MV-4-11 (cell line): ENCODE results near the gene DOK5.
"Not testable (repeated sequence)": the region's sequence is repeated elsewhere in the genome, so short reads cannot be mapped to it uniquely, and the experiment has no call there.

Source experiments
- DNase-seq: peaks from one replicate; lab custom pipeline; 2025; lab: John Stamatoyannopoulos, UW

Gene DOK5

DNA sequence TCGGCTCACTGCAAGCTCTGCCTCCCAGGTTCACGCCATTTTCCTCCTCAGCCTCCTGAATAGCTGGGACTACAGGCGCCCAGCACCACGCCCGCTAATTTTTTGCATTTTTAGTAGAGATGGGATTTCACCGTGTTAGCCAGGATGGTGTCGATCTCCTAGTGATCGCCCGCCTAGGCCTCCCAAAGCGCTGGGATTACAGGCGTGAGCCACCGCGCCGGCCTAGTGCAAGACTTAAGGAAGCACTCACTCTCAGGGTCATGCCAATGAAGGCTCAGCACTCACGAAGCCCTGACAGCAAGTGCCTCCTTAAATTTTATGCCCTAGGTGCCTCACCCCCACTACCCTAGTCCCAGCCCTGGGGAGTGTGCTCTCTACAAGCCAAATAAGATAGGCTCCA, 4.7 kb upstream of the DOK5 start:
- no peak for DNase-seq

DNA sequence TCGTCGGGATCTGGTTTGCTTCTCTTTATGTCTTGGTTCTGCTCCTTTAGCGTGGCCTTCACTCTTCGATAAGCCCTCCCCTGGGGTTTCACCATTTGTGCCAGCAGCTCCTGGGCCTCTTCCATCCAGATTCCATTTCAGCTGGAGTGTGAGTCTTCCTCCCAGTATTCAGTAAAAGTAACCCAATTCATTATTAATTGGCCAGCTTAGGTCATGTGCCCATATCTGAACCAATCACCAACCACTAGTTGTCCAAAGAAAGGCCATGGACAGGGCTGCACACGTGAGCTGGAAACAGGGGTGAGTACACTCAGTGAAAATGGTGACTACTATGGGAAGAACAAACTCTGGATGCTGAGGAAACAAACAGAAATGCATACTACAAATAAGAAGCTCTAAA, 2.8 kb upstream of the DOK5 start:
- no peak for DNase-seq

- DNase-seq, result no peak
Observed at GRCh38 chr20:54473340-54473739, 2.1 kb upstream of the DOK5 start.

GRCh38 chr20:54474046-54474445, 1.3 kb upstream of the DOK5 start:
- no peak for DNase-seq

- no peak for DNase-seq
Observed at GRCh38 chr20:54474866-54475265, 527 bp upstream of the DOK5 start.

GRCh38 chr20:54476169-54477009, 996 bp downstream of the DOK5 start:
- no peak for DNase-seq

DNA sequence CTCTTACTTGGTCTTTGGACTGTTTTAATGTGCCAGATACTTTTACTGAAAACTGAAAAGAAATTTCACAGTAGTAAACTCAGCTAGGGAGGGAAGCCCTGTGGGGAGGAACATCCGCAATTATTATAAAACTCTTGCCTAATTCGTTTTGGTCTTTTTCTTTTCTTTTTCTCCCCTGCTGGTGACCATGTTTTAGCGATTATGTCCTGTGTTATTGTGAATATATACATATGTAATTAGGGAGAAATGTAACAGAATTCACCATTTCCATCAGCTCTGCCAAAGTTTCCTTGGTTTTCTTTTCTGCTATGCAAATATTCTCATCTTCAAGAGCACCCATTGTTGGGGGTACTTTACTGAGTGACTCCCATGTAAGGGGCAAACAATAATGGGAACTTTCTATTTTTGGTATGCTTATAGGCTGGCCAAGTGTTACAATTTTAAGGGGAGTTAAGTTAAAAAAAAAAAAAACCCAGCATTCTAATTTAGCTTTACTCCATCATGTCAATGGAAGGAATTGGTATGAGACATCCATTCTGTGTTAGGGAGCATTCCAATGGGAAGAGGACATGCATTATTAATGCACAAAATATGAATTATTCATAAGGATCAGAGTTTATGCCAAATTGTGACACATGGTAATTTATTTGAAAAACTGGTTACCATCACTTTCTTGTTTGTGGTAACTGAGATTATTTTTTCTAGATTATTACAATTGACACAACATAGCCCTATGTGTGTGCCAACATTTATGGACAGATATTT, 2.0 kb downstream of the DOK5 start:
- DNase-seq, result no peak

DNA sequence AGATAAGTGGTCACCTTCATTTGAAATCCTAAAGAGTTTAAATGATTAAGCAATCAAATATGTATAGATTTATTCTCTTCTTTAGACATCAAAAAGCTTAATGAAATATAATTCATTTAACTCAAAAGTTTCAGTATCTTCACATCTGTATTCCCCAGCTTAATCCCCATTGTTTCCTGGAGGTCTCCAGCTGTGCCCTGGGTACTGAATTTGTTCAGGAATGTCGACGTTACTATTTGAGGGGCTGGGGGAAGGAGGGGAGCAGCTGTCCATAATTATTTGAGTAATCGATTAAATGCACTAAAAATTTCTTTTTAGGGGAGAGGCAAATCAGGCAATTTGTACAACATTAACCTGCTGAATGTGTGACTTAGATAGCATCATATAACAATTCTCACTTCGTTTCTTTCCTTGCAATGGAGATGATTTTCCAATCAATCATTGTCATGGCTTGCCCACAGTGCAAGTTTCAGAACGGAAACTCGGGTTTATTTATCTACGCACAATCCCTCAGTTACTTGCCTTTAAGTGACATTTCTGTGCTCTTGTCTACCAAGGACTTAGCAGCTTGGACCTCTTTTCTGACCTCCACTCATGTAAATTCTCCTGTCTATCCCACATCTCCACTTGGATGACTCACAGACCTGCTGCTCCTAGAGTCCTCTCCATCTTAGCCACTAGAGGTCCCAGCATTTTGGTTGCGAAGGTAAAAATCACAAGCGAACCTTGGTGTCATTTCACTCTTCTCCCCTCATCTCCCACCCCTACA, 3.9 kb downstream of the DOK5 start:
- DNase-seq, result peak; percentile 25

DNA sequence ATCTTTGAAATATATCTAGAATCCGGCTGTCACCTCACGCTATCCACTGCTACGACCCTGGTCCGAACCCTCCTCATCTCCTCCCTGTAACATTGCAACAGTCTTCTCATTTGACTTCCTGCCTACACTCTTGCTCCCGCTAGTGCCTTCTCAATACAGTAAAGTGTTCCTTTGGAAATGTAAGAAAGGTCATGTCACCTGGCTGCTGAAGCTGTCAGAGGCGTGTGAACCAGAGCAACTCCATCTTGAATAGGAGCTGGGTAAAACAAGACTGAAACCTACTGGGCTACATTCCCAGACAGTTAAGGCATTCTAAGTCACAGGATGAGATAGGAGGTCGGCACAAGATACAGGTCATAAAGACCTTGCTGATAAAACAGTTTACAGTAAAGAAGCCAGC, 4.5 kb downstream of the DOK5 start:
- not testable (repeated sequence) for DNase-seq

DNA sequence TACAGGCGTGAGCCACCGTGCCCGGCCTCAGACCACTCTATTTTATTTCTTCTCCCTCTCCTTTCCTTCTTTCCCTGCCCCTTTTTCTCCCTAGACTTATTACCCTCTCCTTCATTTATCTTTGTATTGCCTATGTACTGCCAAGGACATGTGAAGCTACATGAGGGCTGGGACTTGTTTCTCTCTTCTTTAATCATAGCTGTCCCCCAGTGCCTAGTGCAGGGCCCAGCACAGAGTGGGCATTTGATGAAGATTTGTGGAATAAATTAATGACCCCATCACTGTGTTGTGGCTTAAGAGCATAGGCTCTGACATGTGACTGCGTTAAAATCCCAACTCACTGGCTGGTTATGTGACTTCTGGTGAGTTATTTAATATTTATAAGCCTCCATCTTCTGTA, 6.0 kb downstream of the DOK5 start:
- no peak for DNase-seq

GRCh38 chr20:54485631-54486030, 10.2 kb downstream of the DOK5 start:
- DNase-seq, result no peak

GRCh38 chr20:54486585-54486984, 11.2 kb downstream of the DOK5 start:
- DNase-seq, result no peak

GRCh38 chr20:54488442-54488841, 13.0 kb downstream of the DOK5 start:
- no peak for DNase-seq

- no peak for DNase-seq
Observed at GRCh38 chr20:54491506-54491905, 16.1 kb downstream of the DOK5 start.

GRCh38 chr20:54494303-54495006, 19.1 kb downstream of the DOK5 start:
- DNase-seq, result no peak

DNA sequence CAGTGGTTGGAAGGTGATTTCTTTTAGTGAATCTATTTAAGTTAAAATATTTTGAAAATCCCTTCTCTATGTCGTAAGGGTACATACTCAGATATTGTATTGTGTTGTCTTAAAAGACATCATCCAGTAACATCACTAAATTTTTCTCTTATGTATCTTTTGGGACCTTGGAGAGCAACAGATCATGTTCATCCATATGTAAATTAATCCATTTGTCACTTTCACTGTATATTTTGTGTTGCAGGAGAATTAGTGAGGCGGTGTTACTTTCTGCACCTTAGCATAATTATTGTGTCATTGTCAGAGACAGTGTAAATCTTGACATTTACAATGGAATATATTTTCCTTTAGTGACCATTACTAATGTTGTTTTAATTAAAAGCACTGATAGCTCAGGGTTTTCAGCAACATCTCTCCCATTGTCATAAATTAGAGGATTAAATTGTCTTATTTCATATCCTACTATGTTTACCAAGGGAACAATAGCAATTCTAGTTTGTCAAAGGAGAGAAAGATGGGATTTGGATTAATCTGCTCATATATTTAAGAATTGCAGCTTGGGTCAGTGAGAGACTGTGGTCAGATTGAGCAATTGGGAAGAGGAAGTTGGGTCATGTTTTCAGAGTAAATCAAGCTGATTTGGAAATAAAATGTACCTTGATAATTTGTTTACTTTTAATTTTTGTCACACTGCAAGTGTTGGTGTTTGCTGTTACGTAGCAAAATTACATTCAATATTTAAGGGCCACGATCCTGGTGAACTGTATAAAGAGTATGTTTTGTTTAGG, 22.7 kb downstream of the DOK5 start:
- peak; percentile 26 for DNase-seq

- no peak for DNase-seq
Observed at GRCh38 chr20:54499111-54499510, 23.7 kb downstream of the DOK5 start.

DNA sequence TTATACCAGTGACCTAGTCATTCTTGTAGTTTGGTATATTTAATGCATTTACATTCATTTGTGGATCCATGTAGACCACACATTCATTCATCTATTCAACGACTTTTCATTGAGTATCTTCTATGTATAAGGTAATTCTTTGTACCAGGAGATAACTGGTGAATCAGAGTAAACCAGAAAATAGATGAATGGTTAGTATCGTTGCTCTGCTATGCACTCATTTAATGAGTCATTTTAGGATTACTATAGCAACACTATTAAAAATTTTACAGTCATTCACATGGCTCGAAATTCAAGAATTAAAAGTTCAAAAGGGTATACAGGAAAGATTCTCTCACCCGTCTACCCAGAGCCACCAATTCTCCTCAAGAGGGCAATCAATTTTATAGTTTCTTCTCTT, 26.8 kb downstream of the DOK5 start:
- DNase-seq, result no peak

DNA sequence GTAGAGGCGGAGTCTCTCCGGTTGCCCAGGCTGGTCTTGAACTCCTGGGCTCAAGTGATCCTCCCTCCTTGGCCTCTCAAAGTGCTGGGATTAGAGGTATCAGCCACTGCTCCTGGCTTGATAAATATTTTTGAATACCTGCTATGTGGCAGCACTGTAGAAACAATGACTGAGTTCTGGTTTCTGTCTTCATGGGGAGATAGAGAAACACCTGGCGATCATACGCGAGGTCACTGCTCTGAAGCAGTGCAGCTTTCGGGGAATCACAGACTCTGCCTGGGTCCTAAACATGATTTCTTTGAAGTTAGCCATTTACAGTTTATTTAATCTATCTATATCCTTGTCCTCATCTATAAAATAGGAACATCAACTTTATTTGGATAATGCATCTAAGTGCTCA, 31.2 kb downstream of the DOK5 start:
- no peak for DNase-seq

DNA sequence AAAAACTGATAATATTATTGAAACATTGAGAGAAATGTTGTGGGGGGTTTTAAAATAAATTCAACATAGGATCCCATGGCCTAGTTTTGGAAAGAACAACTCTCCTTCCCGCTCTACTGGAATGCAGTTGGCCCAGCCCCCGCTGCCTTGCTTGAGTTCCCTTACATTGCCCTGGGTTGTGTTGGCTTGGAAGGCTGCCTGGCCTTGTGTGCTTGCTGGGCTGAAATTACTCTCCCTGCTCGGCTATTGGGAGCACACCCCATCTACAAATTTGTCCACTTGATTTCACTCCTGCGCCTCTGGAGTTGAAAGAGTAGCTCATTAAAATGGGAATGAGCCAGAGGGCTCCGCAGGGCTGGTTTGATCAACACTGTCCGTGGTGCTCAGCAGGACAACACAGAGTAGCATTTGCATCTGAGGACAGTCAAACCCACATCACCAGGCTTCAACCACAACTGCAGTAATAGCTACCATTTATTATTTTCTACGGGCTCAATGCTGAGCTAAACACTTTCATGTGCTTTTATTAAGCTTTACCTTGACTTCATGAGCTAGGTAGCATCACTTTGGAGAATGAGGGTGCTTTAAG, 35.2 kb downstream of the DOK5 start:
- DNase-seq, result no peak

- DNase-seq, result peak; percentile 35
Observed at GRCh38 chr20:54512694-54513093, 37.3 kb downstream of the DOK5 start.
